Kidney epithelial cell (primary cell): ENCODE measurements around the gene OXCT1. TPM values are rescaled to one million over a fixed set of nuclear protein-coding genes. Genes with fewer than 3 reads are reported as not detected.

Source experiments
- DNase-seq: peaks from one replicate; pipeline ENCODE4 v3.0.0-alpha.2; 2010; ENCODE audit warnings: low read depth
- H3K27me3 ChIP-seq: 2 replicates; pipeline ENCODE4 v1.6.0; 2011; ENCODE audit warnings: low read length; ENCODE audit not compliant: control insufficient read depth, insufficient read depth
- H3K36me3 ChIP-seq: 2 replicates; pipeline ENCODE4 v1.5.1; 2011; ENCODE audit warnings: low read length; ENCODE audit not compliant: control insufficient read depth, insufficient read depth
- H3K4me3 ChIP-seq: 2 replicates; pipeline ENCODE4 v1.5.1; 2011; ENCODE audit warnings: low read depth, mild to moderate bottlenecking, control low read depth, low read length
- total RNA-seq: library from RNA; depleted of rRNA; stranded (reverse); fragments of >200 nt; gene quantifications from 2 replicates; pipeline ENCODE4 v1.2.3, GENCODE V29; 2015
- TF ChIP-seq, protein P1 (sequence below): IDR thresholded peaks from 2 replicates; pipeline ENCODE4 v1.5.1; 2011; ENCODE audit warnings: mild to moderate bottlenecking, moderate library complexity, low read length, control low read depth, inconsistent platforms; ENCODE audit not compliant: insufficient read depth, poor library complexity, severe bottlenecking

The OXCT1 gene
- total RNA-seq, 1 donor from 2014 or later, result 21.0 TPM

DNA sequence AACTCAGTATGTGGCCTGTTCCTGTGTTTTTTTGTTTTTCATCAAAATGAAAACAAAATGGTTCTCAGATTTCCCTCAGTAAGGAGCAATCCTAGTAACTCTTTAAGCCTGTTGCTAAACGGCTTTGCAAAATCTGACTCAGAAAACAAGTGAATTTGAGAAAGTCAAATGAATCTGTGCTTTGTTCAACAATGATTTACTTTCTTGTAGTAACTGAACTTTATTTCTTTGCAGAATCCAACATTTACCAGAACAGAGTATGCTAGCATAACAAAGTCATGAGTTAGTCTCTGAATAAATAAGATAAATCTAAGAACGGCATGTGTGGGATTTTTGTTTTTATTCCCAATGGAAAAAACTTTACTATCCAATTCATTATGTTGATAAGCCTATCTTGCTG is 93.8 kb downstream of the OXCT1 start:
- no peak overlapping the region for H3K4me3 ChIP-seq
- TF ChIP-seq, protein P1, sequence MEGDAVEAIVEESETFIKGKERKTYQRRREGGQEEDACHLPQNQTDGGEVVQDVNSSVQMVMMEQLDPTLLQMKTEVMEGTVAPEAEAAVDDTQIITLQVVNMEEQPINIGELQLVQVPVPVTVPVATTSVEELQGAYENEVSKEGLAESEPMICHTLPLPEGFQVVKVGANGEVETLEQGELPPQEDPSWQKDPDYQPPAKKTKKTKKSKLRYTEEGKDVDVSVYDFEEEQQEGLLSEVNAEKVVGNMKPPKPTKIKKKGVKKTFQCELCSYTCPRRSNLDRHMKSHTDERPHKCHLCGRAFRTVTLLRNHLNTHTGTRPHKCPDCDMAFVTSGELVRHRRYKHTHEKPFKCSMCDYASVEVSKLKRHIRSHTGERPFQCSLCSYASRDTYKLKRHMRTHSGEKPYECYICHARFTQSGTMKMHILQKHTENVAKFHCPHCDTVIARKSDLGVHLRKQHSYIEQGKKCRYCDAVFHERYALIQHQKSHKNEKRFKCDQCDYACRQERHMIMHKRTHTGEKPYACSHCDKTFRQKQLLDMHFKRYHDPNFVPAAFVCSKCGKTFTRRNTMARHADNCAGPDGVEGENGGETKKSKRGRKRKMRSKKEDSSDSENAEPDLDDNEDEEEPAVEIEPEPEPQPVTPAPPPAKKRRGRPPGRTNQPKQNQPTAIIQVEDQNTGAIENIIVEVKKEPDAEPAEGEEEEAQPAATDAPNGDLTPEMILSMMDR, result no peak
- no peaks in the 10 kb centered on the region for H3K27me3 ChIP-seq
- DNase-seq, result no peak
- H3K36me3 ChIP-seq, result no peaks in the 10 kb centered on the region

DNA sequence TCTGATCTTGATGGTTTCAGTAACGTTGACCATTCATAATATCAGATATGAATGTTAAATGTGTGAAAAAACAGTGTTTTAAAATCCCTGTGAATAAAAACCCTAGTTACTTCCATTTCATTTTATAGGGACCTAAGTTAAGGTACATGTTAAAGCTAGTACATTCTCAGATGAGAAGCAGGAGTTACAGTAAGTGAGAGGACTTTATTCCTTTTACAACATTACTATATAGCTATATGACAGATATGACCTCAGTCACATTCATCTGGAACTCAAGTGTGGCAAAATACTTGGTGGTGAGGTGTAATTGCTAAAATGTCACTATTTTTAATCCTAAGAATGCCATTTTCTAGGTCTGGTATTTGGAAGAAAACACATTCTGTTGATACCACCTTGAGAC is 96.4 kb downstream of the OXCT1 start:
- TF ChIP-seq, protein P1, result no peak
- H3K36me3 ChIP-seq, result no peaks in the 10 kb centered on the region

DNA sequence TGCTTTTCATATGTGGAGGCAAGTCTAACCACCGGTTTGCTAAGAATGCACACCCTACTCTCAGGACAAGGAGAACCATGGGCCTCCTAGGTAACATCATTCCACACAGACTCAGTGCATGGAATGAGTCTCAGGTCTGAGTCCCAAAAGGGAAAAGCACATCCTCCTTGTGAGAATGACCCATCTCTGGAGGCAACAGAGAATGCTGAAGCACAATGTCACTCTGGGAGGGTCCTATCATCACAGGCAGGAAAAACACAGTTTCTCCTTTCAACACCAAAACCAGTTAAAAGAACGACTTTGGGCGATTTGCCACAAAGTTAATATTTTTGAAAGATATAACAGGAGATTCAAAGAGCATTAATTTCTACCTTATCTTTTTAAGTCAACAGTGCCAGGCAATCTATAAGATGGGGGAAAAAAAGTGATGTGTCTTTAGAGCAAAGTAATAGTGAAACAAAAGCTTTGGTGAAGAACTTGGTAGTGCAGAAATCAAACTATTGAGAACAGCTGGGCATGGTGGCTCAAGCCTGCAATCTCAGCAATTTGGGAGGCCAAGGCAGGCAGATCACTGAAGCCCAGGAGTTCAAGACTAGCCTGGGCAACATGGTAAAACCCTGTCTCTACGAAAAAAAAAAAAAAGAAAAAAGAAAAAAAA is 97.3 kb downstream of the OXCT1 start:
- TF ChIP-seq, protein P1, result no peak
- Histone ChIP-seq H3K36me3 (no peaks in the 10 kb centered on the region), H3K27me3 (no peaks in the 10 kb centered on the region), H3K4me3 (no peak overlapping the region)
- DNase-seq, result no peak

More for the DNA sequence above, 96.4 kb downstream of the OXCT1 start:
- no peaks in the 10 kb centered on the region for H3K27me3 ChIP-seq
- DNase-seq, result no peak
- H3K4me3 ChIP-seq, result no peak overlapping the region

DNA sequence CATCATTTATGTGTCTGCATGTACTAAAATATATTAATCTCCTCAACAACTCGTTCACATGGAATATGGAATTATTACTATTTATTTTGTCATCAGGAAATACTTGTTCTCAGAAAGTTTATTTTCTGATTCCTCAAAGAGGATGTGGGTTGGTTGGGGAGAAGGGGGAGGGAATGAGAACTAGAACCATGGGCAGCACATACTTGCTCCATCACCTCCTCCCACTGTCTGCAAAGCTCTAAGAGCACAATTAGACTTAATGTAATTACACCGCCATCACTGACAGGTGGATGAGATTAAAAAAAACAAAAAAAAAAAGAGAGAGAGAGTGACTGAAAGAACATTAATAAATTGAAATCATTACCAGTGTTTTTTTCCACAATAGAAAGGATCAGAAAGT is 98.2 kb downstream of the OXCT1 start:
- Histone ChIP-seq H3K27me3 (no peaks in the 10 kb centered on the region), H3K36me3 (no peaks in the 10 kb centered on the region), H3K4me3 (no peak overlapping the region)
- TF ChIP-seq, protein P1, result no peak
- no peak for DNase-seq

DNA sequence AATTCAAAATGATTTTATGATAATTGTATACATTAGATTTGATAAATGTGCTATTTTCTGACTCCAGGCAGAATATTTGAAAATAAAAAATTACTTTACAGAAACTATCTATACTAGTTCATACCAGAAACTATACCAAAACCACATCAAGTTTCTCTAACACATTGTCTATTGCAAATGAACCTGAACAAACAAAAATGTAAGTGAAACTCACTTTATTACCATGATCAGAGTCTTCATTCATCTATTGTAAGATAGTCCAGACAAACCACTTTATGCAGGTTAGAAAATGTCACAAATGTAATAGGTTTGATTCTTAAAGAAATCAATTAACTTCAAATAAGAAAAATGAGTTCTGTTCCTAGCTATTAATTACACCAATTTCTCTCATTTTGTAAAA is 99.4 kb downstream of the OXCT1 start:
- Histone ChIP-seq H3K36me3 (no peaks in the 10 kb centered on the region), H3K4me3 (no peak overlapping the region), H3K27me3 (no peaks in the 10 kb centered on the region)
- DNase-seq, result no peak
- TF ChIP-seq, protein P1, result no peak

DNA sequence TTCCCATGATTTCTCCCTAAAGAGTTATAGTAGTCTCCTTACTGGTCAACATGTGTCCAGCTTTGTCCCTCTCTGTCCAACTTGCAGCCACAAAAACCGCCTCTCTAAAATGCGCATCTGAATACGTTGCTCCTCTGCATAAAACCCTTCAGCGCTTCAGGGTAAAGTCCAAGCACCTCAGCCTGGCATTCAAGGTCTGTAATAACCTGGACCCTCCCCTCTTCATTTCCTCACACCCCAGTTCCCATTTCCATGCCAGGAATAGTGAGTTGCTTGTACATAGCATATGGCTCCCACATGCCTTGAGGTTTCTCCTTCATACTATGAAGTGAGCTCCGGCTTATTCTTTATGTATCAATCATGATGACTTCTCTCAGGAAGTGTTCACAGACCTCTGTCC is 101.5 kb downstream of the OXCT1 start:
- no peak for DNase-seq
- Histone ChIP-seq H3K36me3 (no peaks in the 10 kb centered on the region), H3K27me3 (no peaks in the 10 kb centered on the region), H3K4me3 (no peak overlapping the region)
- TF ChIP-seq, protein P1, result no peak
